ENCODE measurements around the gene CAMK2D.

CAMK2D gene

DNA sequence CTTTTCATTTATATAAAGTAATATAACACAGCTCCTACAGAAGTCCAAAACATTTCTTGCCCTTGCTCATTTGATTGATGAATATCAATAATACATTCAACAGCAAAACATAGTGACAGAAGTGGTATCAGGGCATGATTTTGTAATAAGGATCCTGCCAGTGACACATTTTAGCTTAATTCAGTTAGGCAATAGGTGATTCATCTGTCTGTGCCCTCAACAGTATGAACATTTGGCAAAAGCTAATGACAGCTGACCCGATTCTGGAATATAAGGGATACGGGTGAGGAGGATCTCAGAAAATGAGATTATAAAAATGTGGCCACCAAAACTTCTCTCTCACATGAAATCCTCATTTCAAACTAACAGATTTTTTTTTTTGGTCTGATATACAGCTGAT, 294.0 kb downstream of the CAMK2D start:
- no peak overlapping the region for H3K27ac ChIP-seq
- no peak for TF ChIP-seq ZFX (IDR thresholded peaks at IDR 0.05)
- TF ChIP-seq, protein P1, sequence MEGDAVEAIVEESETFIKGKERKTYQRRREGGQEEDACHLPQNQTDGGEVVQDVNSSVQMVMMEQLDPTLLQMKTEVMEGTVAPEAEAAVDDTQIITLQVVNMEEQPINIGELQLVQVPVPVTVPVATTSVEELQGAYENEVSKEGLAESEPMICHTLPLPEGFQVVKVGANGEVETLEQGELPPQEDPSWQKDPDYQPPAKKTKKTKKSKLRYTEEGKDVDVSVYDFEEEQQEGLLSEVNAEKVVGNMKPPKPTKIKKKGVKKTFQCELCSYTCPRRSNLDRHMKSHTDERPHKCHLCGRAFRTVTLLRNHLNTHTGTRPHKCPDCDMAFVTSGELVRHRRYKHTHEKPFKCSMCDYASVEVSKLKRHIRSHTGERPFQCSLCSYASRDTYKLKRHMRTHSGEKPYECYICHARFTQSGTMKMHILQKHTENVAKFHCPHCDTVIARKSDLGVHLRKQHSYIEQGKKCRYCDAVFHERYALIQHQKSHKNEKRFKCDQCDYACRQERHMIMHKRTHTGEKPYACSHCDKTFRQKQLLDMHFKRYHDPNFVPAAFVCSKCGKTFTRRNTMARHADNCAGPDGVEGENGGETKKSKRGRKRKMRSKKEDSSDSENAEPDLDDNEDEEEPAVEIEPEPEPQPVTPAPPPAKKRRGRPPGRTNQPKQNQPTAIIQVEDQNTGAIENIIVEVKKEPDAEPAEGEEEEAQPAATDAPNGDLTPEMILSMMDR (conservative IDR thresholded peaks at IDR 0.05) = no peak

GRCh38 chr4:113462286-113462685, 299.3 kb downstream of the CAMK2D start:
- H3K27ac ChIP-seq = no peak overlapping the region
- TF ChIP-seq, protein P1 (conservative IDR thresholded peaks at IDR 0.05) = no peak
- no peak for TF ChIP-seq ZFX (IDR thresholded peaks at IDR 0.05)

- H3K27ac ChIP-seq = no peak overlapping the region
- TF ChIP-seq, protein P1 (conservative IDR thresholded peaks at IDR 0.05) = no peak
- TF ChIP-seq ZFX (IDR thresholded peaks at IDR 0.05) = no peak
Measured at GRCh38 chr4:113461281-113461680, 300.3 kb downstream of the CAMK2D start.

DNA sequence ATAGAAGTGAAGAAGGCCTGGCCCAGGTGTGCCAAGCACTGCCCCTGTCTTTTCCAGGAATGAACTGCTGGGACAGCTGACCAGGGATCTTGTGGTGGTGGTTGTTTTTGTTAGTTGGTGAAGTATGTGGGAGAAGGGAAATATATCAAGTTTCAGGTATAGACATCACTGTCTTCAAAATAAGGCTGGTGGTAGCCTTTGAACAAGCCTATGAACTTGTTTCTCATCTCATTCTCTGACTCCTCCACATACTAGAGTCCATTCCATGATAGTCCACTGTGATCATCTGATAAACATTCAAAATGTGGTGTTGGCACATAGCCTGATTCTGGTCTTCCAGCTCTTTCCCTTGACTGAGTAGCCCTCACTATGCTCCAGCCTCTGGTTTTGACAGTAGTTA, 303.7 kb downstream of the CAMK2D start:
- no peak for TF ChIP-seq ZFX (IDR thresholded peaks at IDR 0.05)
- TF ChIP-seq, protein P1 (conservative IDR thresholded peaks at IDR 0.05) = no peak
- no peak overlapping the region for H3K27ac ChIP-seq

DNA sequence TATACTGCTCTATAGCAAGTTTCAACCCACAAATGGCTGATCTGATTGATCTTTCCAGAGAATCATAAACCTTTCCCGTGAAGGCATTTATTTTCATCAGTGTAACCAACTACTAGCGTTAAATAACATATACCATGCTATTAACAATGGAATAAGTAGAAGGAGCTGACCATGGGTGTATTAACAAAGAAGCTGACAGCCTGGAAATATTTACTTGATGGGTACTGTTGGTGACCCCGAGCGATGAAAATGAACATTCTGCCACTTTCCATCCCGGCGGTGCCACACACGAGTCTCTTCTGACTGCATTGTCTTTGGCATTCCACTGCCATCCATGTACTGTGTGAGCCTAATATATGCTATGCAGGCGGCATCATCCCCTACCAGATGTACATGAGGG, 304.4 kb downstream of the CAMK2D start:
- TF ChIP-seq, protein P1 (conservative IDR thresholded peaks at IDR 0.05) = no peak
- H3K27ac ChIP-seq = no peak overlapping the region

DNA sequence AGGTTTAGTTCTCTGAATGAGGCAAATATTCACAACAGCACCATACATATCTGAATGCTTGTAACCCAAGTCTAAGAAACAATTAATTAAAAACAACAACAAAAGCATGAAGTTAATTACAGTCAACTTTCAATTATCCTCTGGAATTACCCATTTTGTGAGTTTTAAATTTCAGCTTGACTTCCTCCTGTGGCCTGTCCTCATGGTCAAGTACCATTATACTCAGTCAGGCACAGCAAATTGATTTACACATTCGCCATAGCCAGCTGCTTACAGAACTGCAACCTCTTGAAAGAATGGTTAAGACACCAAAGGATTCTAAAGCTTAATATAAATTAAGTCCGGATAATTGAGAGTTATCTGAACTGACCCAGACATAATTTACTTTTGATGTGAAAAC, 306.5 kb downstream of the CAMK2D start:
- TF ChIP-seq ZFX (IDR thresholded peaks at IDR 0.05) = no peak
- TF ChIP-seq, protein P1 (conservative IDR thresholded peaks at IDR 0.05) = no peak
- no peak overlapping the region for H3K27ac ChIP-seq

- no peak overlapping the region for H3K27ac ChIP-seq
- TF ChIP-seq, protein P1 (conservative IDR thresholded peaks at IDR 0.05) = no peak
- TF ChIP-seq ZFX (IDR thresholded peaks at IDR 0.05) = no peak
Measured at GRCh38 chr4:113452868-113453620, 308.5 kb downstream of the CAMK2D start.

Data from C4-2B (cell line).